GM21526 (cell line): ENCODE results near the gene SLC4A9.

Experiments used
- ATAC-seq: cut with Tn5 transposase; IDR thresholded peaks from one replicate; pipeline ENCODE4 v1.9.1; 2021; ENCODE audit warnings: moderate library complexity; ENCODE audit not compliant: unreplicated experiment, low FRiP score

The SLC4A9 gene

DNA sequence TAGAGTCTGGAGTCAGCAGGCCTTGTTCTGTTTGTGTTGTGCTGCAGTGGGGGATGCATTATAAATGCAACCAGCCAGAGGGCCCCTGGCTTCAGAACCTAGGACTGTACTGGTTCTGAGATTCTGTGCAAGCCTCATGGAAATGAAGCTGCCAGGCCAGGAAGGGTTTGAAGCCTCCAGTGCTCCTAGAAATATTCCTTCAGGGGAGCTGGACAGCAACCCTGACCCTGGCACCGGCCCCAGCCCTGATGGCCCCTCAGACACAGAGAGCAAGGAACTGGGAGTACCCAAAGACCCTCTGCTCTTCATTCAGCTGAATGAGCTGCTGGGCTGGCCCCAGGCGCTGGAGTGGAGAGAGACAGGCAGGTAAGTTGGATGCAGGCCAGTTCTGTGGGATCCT, at the start of gene SLC4A9:
Gene SLC4A9, plus strand, starts transcription at position 94 of the 400 bp plus-strand sequence. Its CDS starts 43 bp downstream, at position 137.
- ATAC-seq: no peak

- ATAC-seq: no peak
Measured at GRCh38 chr5:140310434-140310833, 49.6 kb upstream of the SLC4A9 start.

GRCh38 chr5:140311011-140311467, 49.0 kb upstream of the SLC4A9 start:
- no peak for ATAC-seq

DNA sequence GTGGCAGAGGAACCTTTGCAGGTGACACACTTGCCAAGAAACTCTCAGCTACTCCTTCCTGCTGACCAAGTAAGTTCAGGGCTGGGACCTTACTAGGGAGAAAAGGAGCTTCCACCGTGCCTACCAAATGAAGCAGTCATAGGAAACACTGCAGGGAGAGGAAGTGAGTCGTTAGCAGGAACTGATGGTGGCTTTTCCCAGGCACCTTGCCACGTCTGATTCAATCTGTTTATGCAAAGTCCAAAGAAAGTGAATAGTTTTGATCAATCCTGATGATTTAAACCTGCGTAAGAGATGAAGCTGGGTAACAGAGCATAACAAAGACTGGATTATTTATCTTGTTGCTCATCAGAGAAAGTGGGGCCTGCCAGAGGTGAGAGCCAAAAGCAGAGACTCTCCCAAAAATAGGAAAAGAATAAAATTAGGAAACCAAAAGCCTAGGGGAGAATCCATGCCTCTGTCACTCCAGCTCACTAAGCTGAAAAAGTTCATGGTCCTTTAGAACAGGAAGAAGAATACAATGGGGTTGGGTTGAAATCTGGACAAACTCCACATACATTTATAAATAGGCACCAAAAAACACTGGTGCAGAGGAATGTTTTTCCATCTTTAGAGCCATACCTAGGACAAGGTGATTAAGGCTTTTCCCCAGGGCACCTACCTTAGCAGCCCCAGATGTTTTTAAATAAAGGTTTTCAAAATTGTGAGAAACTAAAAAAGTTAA, 47.8 kb upstream of the SLC4A9 start:
- ATAC-seq: no peak

DNA sequence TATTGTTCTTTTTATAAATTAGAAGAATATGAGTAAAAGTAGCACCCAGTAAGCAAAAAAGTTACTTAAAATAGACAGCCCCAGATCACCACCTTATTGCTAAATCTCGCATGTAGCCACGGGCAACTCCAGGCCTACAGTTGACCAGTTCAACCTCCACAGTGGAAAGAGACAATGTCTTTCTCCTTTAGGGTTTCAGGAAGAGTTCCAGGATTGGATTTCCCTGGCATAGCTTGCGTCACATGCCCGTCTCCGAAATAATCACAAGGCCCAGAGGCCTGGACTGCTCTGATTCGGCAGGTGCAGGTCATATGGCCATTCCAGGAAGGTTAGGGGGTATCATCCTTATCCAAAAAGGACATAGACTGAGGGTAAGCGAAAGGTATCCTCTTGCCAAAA, 47.2 kb upstream of the SLC4A9 start:
- no peak for ATAC-seq

GRCh38 chr5:140317859-140318258, 42.1 kb upstream of the SLC4A9 start:
- no peak for ATAC-seq

- ATAC-seq: no peak
Measured at GRCh38 chr5:140318792-140319191, 41.2 kb upstream of the SLC4A9 start.

- no peak for ATAC-seq
Measured at GRCh38 chr5:140319833-140320232, 40.2 kb upstream of the SLC4A9 start.

DNA sequence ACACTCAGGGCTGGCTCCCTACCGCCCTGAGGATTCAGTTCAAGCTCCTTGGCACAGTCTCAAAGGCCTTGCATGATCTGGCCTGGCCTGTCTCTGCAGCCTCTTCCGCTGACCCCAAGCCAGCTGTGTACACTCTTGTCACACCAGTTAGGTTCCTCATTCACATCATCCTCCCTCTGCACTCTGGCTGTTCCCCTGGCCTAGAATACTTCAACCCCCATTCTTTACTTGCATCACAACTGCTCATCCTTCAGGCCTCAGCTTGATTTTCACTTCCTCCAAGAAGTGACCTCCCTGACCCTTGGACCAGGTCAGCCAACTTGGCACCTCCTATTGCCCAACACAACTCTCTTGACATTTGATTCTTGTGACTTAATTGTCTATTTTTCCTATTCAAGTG, 38.2 kb upstream of the SLC4A9 start:
- no peak for ATAC-seq

DNA sequence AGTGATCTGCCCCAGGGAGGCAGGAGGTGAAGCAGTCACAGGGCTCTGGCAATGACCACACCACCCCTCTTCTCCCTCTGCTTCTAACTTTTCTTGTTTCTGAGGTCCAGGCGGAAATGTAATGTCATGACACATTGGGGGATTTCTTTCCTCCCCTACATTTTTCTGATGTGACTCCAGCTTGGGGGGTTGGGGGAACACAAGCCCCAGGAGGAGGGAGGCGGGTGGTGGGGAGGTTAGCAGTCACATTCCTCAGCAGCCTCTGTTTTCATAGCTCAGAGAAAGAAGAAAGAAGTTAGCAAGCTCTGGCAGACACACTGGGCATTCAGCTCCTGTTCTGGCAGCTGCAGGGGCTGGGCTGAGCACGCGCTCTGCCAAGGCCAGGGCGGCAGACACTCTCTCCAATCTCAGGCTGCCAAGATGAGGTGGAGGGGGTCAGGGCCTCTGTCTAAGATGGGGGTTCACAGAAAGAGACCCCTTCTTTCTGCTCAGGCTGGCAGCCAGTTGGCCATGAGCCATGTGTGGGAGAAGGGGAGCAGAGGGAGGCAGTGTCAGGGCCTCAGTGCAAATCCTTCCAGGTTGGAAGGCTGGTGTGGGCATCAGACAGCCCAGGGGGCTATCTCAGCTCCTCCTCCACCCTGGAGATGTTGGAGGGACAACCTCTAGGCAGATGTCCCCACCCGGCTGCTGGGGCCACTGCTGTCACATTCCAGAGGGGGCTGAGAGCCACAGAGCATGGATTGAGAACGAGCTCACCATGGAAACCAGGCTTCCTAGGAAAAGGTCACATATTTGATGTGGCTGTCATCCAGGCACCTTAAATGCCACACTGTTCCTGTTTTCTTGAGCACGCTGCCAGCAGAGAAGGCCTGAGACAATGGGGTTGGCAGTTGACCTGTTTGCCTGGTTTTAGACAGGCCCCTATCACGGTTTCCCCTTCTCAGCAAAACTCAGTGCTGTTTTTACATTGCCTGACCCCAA, 37.0 kb upstream of the SLC4A9 start:
- ATAC-seq: no peak

DNA sequence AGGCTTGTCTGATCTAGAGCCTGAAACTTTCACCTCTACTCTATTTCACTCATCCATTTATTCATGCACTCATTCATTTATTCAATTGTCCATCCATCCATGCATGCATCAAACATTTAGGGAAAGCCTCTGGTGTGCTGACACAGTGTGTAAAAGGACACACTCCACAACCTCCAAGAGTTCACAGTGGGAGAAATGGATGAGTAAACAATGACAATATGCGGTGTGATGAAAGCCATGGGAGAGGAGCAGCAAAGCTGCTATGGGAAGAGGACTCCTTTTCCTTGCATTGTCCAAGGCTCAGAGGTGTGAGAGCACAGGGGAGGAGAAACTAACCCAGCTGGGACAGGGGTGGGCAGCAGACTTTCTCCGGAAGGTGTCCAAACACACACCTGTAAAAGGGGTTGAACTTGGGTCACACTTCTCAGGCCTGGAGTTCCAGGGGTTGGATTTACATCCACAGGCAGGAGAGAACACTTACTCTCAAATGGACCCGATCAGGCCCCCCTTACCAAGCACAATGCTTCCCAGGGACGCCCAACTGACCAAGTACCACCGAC, 35.9 kb upstream of the SLC4A9 start:
- ATAC-seq: no peak

- ATAC-seq: no peak
Measured at GRCh38 chr5:140324617-140325241, 35.3 kb upstream of the SLC4A9 start.

DNA sequence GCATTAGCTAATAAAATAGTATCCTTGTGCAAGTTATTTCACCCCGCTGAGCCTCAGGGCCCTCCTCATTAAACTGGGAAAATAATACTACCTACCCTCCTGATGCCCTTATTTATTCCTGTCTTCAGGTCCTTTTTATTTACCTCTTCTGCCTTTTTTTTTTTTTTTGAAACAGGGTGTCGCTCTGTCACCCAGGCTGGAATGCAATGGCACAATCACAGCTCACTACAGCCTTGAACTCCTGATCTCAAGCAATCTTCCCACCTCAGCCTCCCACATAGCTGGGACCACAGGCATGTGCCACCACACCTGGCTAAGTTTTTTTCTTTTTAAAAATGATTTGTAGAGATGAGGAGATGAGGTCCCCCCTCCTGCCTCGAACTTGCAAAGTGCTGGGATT, 34.5 kb upstream of the SLC4A9 start:
- ATAC-seq: no peak

DNA sequence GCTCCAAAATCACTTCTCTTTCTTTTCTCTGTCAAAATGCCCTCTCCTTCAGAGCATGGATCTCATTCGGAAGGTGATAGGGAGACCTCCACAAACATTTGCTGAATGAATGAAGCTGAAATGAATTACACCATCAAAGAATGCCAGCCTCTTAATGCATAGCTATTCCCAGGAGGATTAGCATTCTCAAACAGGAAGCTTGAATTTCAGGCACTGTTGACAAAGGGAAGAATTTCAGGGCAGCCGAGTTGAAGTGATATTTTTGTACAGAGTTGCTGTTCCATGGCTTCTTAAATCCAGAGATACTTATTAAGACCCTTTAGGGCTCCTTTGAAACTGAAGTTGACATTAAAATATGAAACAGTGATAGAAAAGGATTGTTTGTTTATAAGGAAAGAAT, 32.4 kb upstream of the SLC4A9 start:
- ATAC-seq: no peak

- no peak for ATAC-seq
Measured at GRCh38 chr5:140328036-140328764, 31.8 kb upstream of the SLC4A9 start.

DNA sequence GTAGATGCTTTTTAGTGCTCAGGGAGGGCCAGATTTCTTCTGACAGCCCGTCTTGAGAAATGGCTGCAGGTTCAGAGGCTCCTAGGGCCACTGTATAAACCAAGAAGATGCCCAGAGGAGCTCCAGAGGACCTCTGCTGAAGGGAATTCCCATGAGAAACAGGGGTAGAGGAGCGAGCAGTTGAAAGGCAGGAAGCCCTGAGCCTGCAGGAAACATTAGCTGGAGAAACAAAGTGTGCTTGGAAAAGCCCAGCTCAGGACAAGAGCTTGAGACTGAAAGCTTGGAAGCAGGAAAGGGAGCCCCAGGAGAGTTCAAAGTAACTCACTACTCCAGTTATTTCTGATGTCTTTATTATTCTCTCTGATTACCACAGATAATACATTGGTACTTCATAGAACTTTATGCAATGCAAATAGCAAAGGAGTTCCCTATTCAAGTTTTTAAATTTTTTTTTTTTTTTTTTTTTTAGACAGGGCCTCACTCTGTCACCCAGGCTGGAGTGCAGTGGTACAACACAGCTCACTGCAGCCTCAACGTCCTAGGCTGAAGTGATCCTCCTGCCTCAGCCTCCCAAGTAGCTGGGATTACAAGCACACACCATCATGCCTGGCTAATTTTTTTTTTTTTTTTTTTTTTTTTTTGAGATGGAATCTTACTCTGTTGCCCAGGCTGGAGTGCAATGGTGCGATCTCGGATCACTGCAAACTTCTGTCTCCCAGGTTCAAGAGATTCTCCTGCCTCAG, 30.1 kb upstream of the SLC4A9 start:
- no peak for ATAC-seq

DNA sequence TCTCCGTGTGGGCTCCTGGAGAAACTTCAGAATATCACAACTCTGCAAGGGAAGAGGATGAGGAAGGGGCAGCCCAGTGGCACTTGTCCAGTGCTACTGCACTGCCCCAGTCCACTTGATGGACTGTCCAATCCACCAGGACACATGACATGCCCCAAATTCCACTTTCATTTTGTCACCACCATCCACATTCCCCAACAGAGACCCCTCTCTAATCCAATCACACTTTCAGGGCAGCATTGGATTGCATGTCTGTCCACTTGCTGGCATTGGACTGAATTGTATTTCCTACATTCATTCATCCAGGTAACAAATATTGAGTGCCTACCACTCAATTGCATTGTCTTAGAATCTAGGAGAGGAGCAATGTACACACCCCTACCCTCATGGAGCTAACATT, 28.4 kb upstream of the SLC4A9 start:
- no peak for ATAC-seq

- no peak for ATAC-seq
Measured at GRCh38 chr5:140336388-140336787, 23.6 kb upstream of the SLC4A9 start.

DNA sequence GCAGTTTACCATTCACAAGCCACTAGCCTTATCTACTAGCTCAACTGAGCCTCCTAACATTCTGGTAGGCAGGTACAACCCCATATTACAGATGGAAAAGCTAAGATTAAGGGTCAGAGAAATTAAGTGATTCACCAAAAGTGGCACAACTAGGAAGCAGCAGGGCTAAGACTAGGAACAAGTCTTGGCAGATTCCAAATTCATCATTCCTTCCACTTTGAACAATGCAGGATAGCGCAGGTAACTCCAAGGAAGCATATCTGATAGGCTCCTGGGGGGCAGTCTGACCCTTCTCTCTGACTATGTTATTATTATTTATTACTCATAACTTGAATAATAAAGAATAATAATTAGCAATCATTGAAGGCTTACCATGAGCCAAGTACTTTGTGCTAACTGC, 22.1 kb upstream of the SLC4A9 start:
- ATAC-seq: no peak
